Spleen (tissue), 7 donors: ENCODE data around the gene SPDYE6.

Experiments used
- POLR2A ChIP-seq, 3 donors: fragments of 450-650 bp; IDR thresholded peaks; one replicate each; pipeline ENCODE4 v1.5.1; 2017; ENCODE audit warnings: antibody characterized with exemption in 3 of 3, mild to moderate bottlenecking in 1 of 3
- TF ChIP-seq, protein P1 (sequence below), 11 experiments: fragments of 200-600 bp in 7 of 11; fragments of 450-650 bp in 4 of 11; sonication (generic) in 4 of 11; IDR thresholded peaks in 8 of 11; conservative IDR thresholded peaks in 3 of 11; 1 replicate in 7 of 11; 2 replicates in 4 of 11; pipeline versions ENCODE4 v1.4.0 to v1.8.0; 2016 to 2021; ENCODE audit warnings: antibody characterized with exemption in 11 of 11, inconsistent platforms in 4 of 11, mild to moderate bottlenecking in 1 of 11
- donor health status: DM: no; HTN: no; CAD: no; lungs with moderate emphysema.
- donor health status: DM: no; HTN: no; CAD: no.
- donor health status: DM: no; HTN: no; CAD: no.

DNA sequence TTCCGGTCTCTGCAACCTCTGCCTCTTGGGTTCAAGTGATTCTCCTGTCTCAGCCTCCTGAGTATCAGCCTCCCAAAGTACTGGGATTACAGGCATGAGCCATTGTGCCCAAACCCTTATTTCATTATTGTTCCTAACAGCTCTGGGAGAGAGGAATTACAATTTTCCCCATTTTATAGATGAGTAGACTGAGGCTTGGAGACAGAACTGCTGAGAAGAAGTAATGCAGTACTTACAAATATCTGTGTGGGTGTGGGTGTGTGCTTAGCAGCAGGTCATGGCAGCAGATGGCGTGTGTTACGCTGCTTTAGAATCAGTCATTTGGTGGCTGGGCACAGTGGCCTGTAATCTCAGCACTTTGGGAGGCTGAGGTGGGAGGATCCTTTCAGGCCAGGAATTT is 47.3 kb upstream of the SPDYE6 start:
- TF ChIP-seq, protein P1, sequence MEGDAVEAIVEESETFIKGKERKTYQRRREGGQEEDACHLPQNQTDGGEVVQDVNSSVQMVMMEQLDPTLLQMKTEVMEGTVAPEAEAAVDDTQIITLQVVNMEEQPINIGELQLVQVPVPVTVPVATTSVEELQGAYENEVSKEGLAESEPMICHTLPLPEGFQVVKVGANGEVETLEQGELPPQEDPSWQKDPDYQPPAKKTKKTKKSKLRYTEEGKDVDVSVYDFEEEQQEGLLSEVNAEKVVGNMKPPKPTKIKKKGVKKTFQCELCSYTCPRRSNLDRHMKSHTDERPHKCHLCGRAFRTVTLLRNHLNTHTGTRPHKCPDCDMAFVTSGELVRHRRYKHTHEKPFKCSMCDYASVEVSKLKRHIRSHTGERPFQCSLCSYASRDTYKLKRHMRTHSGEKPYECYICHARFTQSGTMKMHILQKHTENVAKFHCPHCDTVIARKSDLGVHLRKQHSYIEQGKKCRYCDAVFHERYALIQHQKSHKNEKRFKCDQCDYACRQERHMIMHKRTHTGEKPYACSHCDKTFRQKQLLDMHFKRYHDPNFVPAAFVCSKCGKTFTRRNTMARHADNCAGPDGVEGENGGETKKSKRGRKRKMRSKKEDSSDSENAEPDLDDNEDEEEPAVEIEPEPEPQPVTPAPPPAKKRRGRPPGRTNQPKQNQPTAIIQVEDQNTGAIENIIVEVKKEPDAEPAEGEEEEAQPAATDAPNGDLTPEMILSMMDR (IDR thresholded peaks at IDR 0.05 in 8 of 11, conservative IDR thresholded peaks at IDR 0.05 in 3 of 11): no peak
- no peak for TF ChIP-seq POLR2A (IDR thresholded peaks at IDR 0.05)
